ENCODE data around the gene ITGB5.

The ITGB5 gene

GRCh38 chr3:124777762-124778470 lies 109.2 kb downstream of the ITGB5 start:
- peaks cover 37% of the 10 kb centered on the region for H3K4me1 ChIP-seq (ENCODE audit: control insufficient read depth, insufficient read depth, low read length, unreplicated experiment)
- H3K27me3 ChIP-seq (ENCODE audit: insufficient read depth, low read length): no peaks in the 10 kb centered on the region
- H3K79me2 ChIP-seq (ENCODE audit: control insufficient read depth, insufficient read depth, low read length, unreplicated experiment): no peaks in the 10 kb centered on the region
- no peak overlapping the region for H3K4me3 ChIP-seq (ENCODE audit: low read depth, low read length)
- H2AFZ ChIP-seq (ENCODE audit: low read length, unreplicated experiment): no peak overlapping the region
- H3K27ac ChIP-seq (ENCODE audit: low read depth, low read length): no peak overlapping the region
- no peaks in the 10 kb centered on the region for H3K36me3 ChIP-seq (ENCODE audit: insufficient read depth, low read length)

GRCh38 chr3:124776856-124777255 lies 110.3 kb downstream of the ITGB5 start:
- H3K27me3 ChIP-seq (ENCODE audit: insufficient read depth, low read length): no peaks in the 10 kb centered on the region
- peaks cover 48% of the 10 kb centered on the region for H3K4me1 ChIP-seq (ENCODE audit: control insufficient read depth, insufficient read depth, low read length, unreplicated experiment)
- no peak overlapping the region for H3K27ac ChIP-seq (ENCODE audit: low read depth, low read length)
- H3K4me3 ChIP-seq (ENCODE audit: low read depth, low read length): no peak overlapping the region
- no peaks in the 10 kb centered on the region for H3K36me3 ChIP-seq (ENCODE audit: insufficient read depth, low read length)
- no peak overlapping the region for H2AFZ ChIP-seq (ENCODE audit: low read length, unreplicated experiment)
- H3K79me2 ChIP-seq (ENCODE audit: control insufficient read depth, insufficient read depth, low read length, unreplicated experiment): no peaks in the 10 kb centered on the region

GRCh38 chr3:124775877-124776276 lies 111.3 kb downstream of the ITGB5 start:
- peaks cover 40% of the 10 kb centered on the region for H3K4me1 ChIP-seq (ENCODE audit: control insufficient read depth, insufficient read depth, low read length, unreplicated experiment)
- H3K79me2 ChIP-seq (ENCODE audit: control insufficient read depth, insufficient read depth, low read length, unreplicated experiment): no peaks in the 10 kb centered on the region
- no peak overlapping the region for H2AFZ ChIP-seq (ENCODE audit: low read length, unreplicated experiment)
- no peak overlapping the region for H3K4me3 ChIP-seq (ENCODE audit: low read depth, low read length)
- no peaks in the 10 kb centered on the region for H3K36me3 ChIP-seq (ENCODE audit: insufficient read depth, low read length)
- H3K27me3 ChIP-seq (ENCODE audit: insufficient read depth, low read length): no peaks in the 10 kb centered on the region
- no peak overlapping the region for H3K27ac ChIP-seq (ENCODE audit: low read depth, low read length)

GRCh38 chr3:124774841-124775402 lies 112.2 kb downstream of the ITGB5 start:
- H2AFZ ChIP-seq (ENCODE audit: low read length, unreplicated experiment): no peak overlapping the region
- peaks cover 31% of the 10 kb centered on the region for H3K4me1 ChIP-seq (ENCODE audit: control insufficient read depth, insufficient read depth, low read length, unreplicated experiment)
- H3K27ac ChIP-seq (ENCODE audit: low read depth, low read length): peak overlapping the region; percentile 31; the same call in 1 of the 2 replicates
- H3K27me3 ChIP-seq (ENCODE audit: insufficient read depth, low read length): no peaks in the 10 kb centered on the region
- no peaks in the 10 kb centered on the region for H3K36me3 ChIP-seq (ENCODE audit: insufficient read depth, low read length)
- no peaks in the 10 kb centered on the region for H3K79me2 ChIP-seq (ENCODE audit: control insufficient read depth, insufficient read depth, low read length, unreplicated experiment)
- no peak overlapping the region for H3K4me3 ChIP-seq (ENCODE audit: low read depth, low read length)

DNA sequence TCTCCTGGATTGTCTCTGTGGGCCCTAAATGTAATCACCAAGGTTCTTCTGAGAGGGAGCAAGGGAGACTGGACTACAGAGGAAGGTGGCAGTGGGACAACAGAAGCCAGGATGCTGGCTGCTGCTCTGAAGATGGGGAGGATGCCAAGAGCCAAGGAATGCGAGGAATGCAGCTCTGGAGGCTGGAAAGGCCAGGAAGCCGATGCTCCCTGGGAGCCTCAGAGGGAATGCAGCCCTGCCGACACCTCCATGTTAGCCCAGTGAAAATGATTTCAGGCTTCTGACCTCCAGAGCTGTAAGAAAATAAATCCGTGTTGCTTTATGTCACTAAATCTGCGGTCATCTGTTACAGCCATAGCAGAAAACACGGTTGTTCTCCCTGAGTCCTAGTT lies 112.8 kb downstream of the ITGB5 start:
- Histone ChIP-seq H3K4me3 (ENCODE audit: low read depth, low read length) (0 out of 2 replicates have a peak overlapping the region, but pooled peaks have one; percentile 12), H2AFZ (ENCODE audit: low read length, unreplicated experiment) (no peak overlapping the region), H3K27ac (ENCODE audit: low read depth, low read length) (peak overlapping the region; percentile 31; the same call in 1 of the 2 replicates), H3K36me3 (ENCODE audit: insufficient read depth, low read length) (no peaks in the 10 kb centered on the region), H3K4me1 (ENCODE audit: control insufficient read depth, insufficient read depth, low read length, unreplicated experiment) (peaks cover 31% of the 10 kb centered on the region), H3K27me3 (ENCODE audit: insufficient read depth, low read length) (no peaks in the 10 kb centered on the region), H3K79me2 (ENCODE audit: control insufficient read depth, insufficient read depth, low read length, unreplicated experiment) (no peaks in the 10 kb centered on the region)

DNA sequence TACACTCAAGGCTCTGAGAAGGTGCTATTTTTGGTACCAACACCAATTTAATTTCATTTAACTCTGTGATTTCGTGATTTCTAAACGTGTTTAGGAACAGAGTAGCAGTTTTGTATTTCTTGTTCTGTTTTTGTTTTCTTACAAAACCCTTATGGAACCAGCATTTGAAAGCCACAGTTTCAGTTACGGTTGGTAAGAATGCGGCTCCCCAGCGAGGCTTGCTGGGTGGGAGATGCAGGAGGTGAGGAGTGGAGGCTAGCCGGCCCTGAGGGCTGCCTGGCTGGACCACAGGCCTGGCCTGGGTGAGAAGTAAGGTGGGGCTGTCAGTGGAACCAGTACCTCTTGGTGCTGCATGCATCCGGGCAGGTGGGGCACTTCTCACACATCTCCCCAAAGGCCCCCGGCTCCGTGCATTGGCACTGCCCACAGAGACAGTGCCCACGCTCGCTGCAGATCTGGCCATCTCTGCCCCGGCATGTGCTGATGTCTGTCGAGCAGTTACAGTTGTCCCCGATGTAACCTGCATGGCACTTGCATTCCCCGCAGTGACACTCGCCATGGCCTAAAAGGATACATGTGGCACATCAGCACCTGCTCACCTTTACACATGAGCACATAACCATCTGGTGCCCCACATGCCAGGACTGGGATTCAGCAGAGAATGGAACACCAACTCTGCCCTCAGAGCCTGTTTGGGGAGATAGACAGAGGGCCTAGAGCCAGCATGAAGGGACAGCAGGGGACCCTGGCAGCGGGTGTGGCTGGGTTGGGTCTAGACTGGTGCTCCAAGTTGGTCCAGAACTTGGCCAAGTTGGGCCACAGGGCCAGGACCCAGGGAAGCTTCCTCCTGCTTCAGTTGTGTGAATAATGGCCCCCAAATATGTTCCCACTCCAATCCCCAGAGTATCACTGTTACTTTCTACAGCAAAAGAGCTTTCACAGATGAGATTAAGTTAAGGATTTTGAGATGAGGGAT lies 113.5 kb downstream of the ITGB5 start:
- H2AFZ ChIP-seq (ENCODE audit: low read length, unreplicated experiment): no peak overlapping the region
- H3K27ac ChIP-seq (ENCODE audit: low read depth, low read length): no peak overlapping the region
- H3K36me3 ChIP-seq (ENCODE audit: insufficient read depth, low read length): 0 out of 2 replicates have a peak, but pooled peaks cover under 1% of the 10 kb centered on the region
- no peaks in the 10 kb centered on the region for H3K79me2 ChIP-seq (ENCODE audit: control insufficient read depth, insufficient read depth, low read length, unreplicated experiment)
- no peaks in the 10 kb centered on the region for H3K27me3 ChIP-seq (ENCODE audit: insufficient read depth, low read length)
- H3K4me1 ChIP-seq (ENCODE audit: control insufficient read depth, insufficient read depth, low read length, unreplicated experiment): peaks cover 31% of the 10 kb centered on the region
- no peak overlapping the region for H3K4me3 ChIP-seq (ENCODE audit: low read depth, low read length)

DNA sequence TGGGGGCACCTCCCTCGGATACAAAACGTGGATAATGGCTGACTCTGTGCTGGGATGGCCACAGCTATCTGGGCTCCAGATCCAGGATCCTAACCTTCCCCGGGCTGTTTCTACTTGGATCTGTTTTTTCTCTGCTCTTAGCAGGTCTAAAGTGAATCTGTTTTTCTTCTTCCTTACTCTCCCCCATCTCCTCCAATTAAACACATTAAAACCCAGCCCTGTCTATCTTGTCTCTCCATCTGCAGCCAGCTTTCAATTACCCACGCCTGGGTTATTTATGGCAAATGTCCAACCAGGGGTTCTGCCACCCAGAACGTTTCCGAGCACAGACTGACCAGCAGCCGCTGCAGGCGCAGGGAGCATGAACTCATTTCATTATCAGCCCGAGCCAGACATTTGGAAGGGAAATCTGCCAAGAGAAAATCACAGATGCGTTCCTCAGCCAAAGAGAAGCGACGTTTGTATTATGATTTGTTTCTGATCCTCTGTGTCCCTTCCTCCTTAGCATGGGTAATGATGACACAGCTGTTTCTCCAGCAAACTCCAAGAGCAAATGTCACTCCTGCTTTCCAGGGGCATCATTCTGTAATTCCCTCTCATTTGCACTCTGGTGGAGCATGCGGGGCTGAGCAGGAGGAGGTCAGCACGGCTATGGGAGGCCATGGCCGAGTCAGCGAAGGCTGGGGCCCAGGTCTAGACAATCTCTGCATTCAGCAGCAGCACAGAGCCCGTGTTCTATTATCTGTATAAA lies 114.9 kb downstream of the ITGB5 start:
- H3K27ac ChIP-seq (ENCODE audit: low read depth, low read length): peak overlapping the region; percentile 46; the same call in 1 of the 2 replicates

DNA sequence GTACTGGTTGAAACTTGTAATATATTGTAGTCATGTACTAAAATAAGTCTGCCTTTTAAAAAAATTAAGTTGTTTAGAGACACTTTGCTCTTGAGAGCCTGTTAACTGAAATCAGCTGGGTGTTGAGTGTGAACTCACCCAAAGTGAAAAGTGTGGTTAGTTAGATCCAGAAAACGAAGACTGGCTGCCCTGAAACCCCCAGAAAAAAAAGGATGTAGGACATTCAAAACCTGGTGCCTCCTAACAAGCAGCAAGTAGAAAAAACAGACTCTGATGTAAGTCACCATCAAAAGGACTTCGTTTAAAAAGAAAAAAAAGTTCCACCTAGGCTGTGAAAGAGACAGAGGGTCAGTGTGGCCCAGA lies 116.1 kb downstream of the ITGB5 start:
- H3K4me3 ChIP-seq (ENCODE audit: low read depth, low read length): no peak overlapping the region
- H3K36me3 ChIP-seq (ENCODE audit: insufficient read depth, low read length): peaks cover 13% of the 10 kb centered on the region; the same call in 1 of the 2 replicates
- no peak overlapping the region for H3K27ac ChIP-seq (ENCODE audit: low read depth, low read length)
- no peak overlapping the region for H2AFZ ChIP-seq (ENCODE audit: low read length, unreplicated experiment)
- H3K27me3 ChIP-seq (ENCODE audit: insufficient read depth, low read length): no peaks in the 10 kb centered on the region
- H3K79me2 ChIP-seq (ENCODE audit: control insufficient read depth, insufficient read depth, low read length, unreplicated experiment): no peaks in the 10 kb centered on the region
- peaks cover 31% of the 10 kb centered on the region for H3K4me1 ChIP-seq (ENCODE audit: control insufficient read depth, insufficient read depth, low read length, unreplicated experiment)

More for the DNA sequence above, 114.9 kb downstream of the ITGB5 start:
- Histone ChIP-seq H2AFZ (ENCODE audit: low read length, unreplicated experiment) (no peak overlapping the region), H3K36me3 (ENCODE audit: insufficient read depth, low read length) (peaks cover 7% of the 10 kb centered on the region; the same call in 1 of the 2 replicates), H3K79me2 (ENCODE audit: control insufficient read depth, insufficient read depth, low read length, unreplicated experiment) (no peaks in the 10 kb centered on the region), H3K27me3 (ENCODE audit: insufficient read depth, low read length) (no peaks in the 10 kb centered on the region), H3K4me1 (ENCODE audit: control insufficient read depth, insufficient read depth, low read length, unreplicated experiment) (peaks cover 31% of the 10 kb centered on the region), H3K4me3 (ENCODE audit: low read depth, low read length) (no peak overlapping the region)

DNA sequence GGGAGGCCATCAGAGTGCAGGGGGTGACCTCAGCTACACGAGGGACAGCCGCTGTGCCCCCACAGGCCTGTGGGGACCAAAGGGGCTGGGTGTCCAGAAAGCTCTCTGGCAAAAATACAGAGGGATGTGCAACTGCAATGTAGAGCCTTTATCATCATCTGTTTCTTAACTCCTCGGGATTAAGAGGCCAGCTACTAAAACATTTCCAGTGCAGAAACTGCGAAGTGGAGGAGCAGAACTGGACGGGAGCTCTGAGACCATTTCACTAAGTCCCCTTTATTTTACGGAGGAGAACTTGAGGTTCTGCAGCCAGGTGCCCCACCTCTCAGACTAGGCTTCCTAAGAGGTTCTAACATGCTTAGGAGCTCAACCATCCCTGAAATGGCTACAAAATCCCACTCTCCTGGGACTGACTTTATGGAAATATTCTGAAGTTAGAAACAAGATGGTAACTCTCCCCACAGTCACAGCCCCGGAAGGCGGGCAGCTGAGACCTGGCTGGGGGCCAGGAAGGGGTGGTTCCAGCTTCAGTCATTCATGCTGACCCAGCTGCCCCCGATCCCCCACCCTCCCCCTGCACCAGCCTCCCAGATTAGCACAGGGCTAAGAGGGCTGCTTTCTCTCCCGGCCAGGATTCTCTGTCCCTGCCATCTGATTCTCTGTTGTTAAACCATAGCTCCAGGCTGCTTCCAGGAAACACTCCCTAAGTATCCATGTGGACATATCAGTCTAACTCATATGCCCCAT lies 116.7 kb downstream of the ITGB5 start:
- H3K27ac ChIP-seq (ENCODE audit: low read depth, low read length): no peak overlapping the region
- no peak overlapping the region for H3K4me3 ChIP-seq (ENCODE audit: low read depth, low read length)
- no peaks in the 10 kb centered on the region for H3K79me2 ChIP-seq (ENCODE audit: control insufficient read depth, insufficient read depth, low read length, unreplicated experiment)
- H2AFZ ChIP-seq (ENCODE audit: low read length, unreplicated experiment): no peak overlapping the region
- H3K27me3 ChIP-seq (ENCODE audit: insufficient read depth, low read length): no peaks in the 10 kb centered on the region
- peaks cover 31% of the 10 kb centered on the region for H3K4me1 ChIP-seq (ENCODE audit: control insufficient read depth, insufficient read depth, low read length, unreplicated experiment)
- peaks cover 14% of the 10 kb centered on the region; the same call in 1 of the 2 replicates for H3K36me3 ChIP-seq (ENCODE audit: insufficient read depth, low read length)
